Activated CD4-positive, alpha-beta T cell treated with anti-CD3 and anti-CD28 coated beads, Interleukin-2, Interleukin-6, amounts not matched to agents 100 ng/mL and 50 ng/mL, durations not matched to agents 16 hours and 8 hours (primary cell): Measurements from ENCODE around the gene MIF4GD.

Source experiments
- DNase-seq: peaks from one replicate; pipeline ENCODE4 v3.0.0-alpha.2; 2020

The MIF4GD gene

DNA sequence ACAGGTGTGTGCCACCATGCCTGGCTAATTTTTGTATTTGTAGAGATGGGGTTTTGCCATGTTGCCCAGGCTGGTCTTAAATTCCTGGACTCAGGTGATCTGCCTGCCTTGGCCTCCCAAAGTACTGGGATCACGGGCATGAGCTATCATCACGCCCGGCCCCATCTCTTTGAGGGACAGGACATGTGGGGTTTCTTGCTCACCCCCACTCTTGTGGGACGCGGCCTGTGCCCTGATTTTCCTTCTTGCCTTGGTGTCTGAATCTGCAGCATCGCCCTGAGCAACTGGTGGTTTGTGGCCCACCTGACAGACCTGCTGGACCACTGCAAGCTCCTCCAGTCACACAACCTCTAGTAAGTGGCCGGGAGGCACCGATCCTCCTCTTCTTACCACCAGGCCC is 40.0 kb downstream of the MIF4GD start:
- DNase-seq: no peak

DNA sequence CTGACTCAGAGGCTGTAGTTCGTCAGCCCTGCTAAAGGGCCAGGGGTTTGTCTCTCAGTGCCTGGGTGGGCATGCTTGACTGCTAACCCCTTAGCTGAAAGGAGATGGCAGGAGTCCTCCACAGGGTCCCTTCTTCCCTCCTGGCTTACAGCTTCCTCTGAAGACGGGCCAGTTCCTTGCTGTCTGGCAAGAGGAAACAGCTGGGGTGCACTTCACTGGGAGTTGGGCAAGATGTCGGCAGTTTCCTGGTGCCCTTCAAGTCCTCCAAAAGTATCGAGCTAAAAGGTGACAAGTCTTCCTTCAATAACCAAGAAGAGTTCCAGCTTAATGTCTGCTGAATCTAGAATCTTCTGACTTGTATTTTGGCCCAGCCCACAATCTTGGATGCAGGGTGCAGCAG is 42.2 kb downstream of the MIF4GD start:
- DNase-seq: no peak

DNA sequence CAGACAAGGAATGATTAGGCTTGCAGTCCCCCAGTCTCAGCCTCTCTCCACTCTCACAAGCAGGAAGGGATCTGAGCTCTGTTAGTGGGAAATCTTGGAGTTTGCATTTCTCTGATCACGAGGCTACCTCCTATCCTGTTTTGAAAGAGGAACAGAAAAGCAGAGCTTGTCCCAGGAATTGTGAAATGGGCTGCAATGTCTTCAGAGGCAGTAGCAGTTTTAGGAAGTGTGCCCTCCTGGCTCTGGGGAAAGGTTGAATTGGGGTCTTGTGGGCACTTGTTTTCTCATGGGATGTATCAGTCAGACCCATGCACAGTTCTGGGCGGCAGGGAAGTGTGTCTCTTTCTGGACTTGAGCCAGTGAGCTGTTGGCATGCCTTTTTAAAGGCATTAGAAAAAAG is 42.7 kb downstream of the MIF4GD start:
- no peak for DNase-seq

DNA sequence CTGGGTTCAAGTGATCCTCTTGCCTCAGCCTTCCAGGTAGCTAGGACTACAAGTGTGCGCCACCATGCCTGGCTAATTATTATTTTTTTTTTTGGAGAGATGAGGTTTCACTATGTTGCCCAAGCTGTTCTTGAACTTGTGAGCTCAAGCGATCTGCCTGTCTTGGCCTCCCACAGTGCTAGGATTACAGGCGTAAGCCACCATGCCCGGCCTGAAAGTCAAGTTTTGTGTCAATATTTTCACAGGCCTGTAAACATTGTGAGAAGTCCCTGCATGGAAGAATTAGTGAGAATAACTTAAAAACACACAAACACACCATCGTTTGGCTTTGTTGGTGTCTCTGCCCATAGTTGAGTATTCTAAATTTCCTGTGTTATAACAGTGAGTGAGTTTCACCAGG is 43.3 kb downstream of the MIF4GD start:
- DNase-seq: no peak

DNA sequence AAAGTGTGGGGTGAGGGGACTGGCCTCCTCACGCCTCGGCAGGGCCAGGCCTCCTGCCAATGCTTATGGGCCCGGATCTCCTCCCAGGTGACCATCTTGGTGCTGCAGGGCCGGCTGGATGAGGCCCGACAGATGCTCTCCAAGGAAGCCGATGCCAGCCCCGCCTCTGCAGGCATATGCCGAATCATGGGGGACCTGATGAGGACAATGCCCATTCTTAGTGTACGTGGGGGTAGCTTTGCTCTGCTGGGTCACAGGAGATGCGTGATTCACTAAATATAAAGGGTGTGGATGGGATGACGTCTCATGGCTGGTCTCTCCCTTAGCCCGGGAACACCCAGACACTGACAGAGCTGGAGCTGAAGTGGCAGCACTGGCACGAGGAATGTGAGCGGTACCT is 46.0 kb downstream of the MIF4GD start:
- DNase-seq: no peak

DNA sequence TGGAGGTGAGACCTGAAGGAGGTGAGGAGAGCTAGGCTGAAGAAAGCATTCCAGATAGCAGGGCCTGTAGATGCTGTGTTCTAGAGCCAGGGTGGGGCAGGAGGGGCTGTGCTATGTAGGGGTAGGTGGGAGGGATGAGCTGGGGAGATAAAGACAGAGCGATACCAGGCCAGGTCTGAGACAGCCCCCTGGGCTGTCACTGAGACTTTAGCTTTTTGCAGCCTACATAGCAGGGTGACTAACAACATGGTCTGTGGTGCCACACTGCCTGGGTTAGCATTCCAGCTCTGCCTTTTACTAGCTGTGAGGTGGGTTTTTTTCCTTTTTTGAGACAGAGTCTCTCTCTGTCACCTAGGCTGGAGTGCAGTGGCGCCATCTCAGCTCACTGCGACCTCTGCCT is 51.2 kb downstream of the MIF4GD start:
- DNase-seq: no peak

DNA sequence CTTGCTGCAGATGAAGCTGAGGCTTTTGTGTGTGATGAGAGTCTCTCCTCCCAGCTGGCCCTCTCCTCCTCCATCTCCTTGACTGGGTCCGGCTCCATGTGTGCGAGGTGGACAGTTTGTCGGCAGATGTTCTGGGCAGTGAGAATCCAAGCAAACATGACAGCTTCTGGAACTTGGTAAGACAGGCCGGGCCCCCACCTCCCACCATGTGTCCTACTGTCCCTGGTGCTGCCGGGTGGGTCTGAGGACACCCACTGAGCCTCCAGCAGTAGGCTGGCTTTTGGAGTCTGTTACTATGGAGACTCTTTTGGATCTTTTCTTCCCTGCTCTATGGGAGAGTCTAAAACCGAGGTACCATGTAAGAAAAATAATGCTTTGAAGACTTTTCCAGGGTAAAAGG is 52.9 kb downstream of the MIF4GD start:
- DNase-seq: no peak
